Measurements from ENCODE around the gene U2AF2. TPM values are rescaled to one million over a fixed set of nuclear protein-coding genes. Genes with fewer than 3 reads are reported as not detected.
A peak's percentile ranks its signal among the peaks of the same experiment; 100 is the strongest.

U2AF2 gene
- total RNA-seq, 2 donors from 2014 or later, result 254 to 333 TPM

DNA sequence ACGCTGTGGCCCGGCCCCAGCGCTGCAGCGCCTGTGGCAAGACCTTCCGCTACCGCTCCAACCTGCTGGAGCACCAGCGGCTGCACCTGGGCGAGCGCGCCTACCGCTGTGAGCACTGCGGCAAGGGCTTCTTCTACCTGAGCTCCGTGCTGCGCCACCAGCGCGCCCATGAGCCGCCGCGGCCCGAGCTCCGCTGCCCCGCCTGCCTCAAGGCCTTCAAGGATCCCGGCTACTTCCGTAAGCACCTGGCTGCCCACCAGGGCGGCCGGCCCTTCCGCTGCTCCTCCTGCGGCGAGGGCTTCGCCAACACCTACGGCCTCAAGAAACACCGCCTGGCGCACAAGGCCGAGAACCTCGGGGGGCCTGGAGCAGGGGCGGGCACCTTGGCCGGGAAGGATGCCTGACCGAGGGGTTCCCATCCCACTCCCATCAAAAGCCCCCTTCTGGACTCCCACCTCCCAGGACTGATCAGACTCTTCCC, 38.4 kb upstream of the U2AF2 start:
- Mint-ChIP-seq H3K4me1 (peaks cover 7% of the 10 kb centered on the region), H3K36me3 (ENCODE audit: low read depth) (peaks cover 26% of the 10 kb centered on the region), H3K4me3 (no peak overlapping the region), H3K27ac (no peak overlapping the region), H3K9me3 (no peaks in the 10 kb centered on the region), H3K27me3 (no peaks in the 10 kb centered on the region)
- no peak for ATAC-seq (replicated peaks)

DNA sequence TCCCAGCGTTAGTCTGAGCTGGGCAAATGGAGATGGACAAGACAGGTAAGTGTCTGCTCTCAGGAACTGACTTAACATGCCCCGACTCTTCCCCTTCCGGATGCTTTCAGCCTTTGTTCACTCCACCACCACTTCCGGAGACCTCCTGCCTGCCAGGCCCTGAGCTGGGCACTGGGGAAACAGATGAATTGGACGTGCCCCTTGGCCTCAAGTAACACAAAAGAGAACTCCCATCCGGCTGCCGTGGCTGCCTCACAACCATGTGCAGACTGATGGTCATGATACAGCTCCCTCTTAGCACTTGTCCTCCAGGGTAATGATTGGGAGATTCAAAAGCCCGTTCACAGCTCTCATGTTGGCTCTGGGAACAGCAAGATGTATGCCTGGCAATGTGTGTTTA, 37.4 kb upstream of the U2AF2 start:
- peaks cover 24% of the 10 kb centered on the region for H3K36me3 Mint-ChIP-seq (ENCODE audit: low read depth)
- ATAC-seq (replicated peaks), result no peak
- no peaks in the 10 kb centered on the region for H3K4me1 Mint-ChIP-seq
- H3K4me3 Mint-ChIP-seq, result no peak overlapping the region
- H3K9me3 Mint-ChIP-seq, result no peaks in the 10 kb centered on the region
- no peak overlapping the region for H3K27ac Mint-ChIP-seq
- no peaks in the 10 kb centered on the region for H3K27me3 Mint-ChIP-seq

DNA sequence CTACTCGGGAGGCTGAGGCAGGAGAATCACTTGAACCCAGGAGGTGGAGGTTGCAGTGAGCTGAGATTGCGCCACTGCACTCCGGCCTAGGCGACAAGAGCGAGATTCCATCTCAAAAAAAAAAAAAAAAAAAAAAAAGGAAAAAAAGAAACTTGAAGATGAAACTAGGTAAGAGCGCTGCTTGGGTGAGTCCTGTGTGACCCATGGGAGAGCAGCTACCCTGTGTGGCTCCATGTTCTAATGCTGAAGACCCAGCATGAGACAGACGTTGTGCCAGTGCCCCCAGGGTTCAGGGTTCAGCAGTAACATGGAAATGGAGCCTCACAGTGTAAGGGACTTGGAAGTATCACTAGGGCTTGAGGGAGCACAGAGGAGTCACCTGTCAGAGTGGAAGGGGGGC, 36.4 kb upstream of the U2AF2 start:
- Mint-ChIP-seq H3K27me3 (no peaks in the 10 kb centered on the region), H3K4me1 (peaks cover 3% of the 10 kb centered on the region), H3K36me3 (ENCODE audit: low read depth) (peaks cover 15% of the 10 kb centered on the region), H3K4me3 (no peak overlapping the region), H3K9me3 (no peaks in the 10 kb centered on the region), H3K27ac (no peak overlapping the region)
- no peak for ATAC-seq (replicated peaks)

DNA sequence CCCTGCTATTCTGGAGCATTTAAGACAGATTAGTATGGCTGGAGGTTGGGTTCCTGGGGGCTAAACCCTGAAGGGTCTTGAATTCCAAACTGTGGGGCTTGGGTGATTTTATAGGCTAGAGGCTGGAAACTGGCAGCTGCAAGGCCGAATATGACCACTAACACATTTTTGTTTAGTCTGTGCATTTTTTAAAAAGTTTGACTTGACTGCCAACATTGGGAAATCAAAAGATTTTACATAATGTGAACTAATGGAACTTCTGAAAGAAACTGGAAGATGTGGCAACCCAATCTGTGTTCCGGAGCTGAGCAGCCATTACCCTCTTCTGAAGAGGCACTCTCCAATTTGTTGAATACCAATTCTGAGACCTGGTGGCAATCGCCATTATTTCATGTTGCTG, 35.5 kb upstream of the U2AF2 start:
- Mint-ChIP-seq H3K4me3 (no peak overlapping the region), H3K9me3 (no peaks in the 10 kb centered on the region), H3K27me3 (no peaks in the 10 kb centered on the region), H3K27ac (no peak overlapping the region), H3K4me1 (peaks cover 9% of the 10 kb centered on the region), H3K36me3 (ENCODE audit: low read depth) (peaks cover 15% of the 10 kb centered on the region)
- no peak for ATAC-seq (replicated peaks)

DNA sequence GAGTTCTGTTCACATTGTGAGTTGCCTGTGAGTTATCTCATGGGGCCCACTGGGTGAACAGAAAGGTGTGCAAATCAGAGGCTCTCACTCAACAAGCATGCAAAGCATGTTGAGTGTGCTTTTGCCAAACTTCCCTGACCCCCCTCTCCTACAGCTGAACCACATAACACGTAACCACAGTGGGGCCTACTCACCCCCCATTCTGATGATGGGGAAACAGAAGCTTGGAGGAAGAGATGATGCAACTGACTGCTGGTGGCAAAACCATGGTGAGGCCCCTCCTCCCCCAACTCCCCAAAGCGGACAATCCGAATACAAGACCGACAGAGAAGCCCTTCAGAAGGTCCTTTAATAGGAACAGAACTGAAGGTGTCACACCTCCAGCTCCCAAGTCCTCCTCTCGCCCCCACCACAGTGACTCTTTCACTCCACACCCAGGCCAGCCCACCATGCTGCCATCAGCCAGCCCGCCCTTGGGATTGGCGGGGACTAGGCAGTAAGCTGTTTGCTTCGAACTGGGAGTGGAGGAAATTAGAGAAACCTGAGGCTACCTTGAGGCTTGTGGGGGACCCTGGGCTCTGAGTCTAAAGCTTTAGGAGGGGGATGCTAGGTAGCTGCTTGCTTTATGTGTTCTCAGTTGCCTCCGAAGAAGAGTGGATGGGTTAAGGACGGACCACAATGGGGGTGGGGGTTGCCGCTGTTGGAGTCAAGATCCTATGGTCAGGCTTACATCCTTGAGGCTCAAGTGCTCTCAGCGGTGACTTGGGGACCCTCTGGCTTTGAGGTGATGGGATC, 34.2 kb upstream of the U2AF2 start:
- ATAC-seq (replicated peaks), result no peak
- no peaks in the 10 kb centered on the region for H3K9me3 Mint-ChIP-seq
- H3K36me3 Mint-ChIP-seq (ENCODE audit: low read depth), result peaks cover 22% of the 10 kb centered on the region
- H3K4me3 Mint-ChIP-seq, result no peak overlapping the region
- H3K27ac Mint-ChIP-seq, result peak overlapping the region; percentile 17
- peaks cover 15% of the 10 kb centered on the region for H3K4me1 Mint-ChIP-seq
- no peaks in the 10 kb centered on the region for H3K27me3 Mint-ChIP-seq

DNA sequence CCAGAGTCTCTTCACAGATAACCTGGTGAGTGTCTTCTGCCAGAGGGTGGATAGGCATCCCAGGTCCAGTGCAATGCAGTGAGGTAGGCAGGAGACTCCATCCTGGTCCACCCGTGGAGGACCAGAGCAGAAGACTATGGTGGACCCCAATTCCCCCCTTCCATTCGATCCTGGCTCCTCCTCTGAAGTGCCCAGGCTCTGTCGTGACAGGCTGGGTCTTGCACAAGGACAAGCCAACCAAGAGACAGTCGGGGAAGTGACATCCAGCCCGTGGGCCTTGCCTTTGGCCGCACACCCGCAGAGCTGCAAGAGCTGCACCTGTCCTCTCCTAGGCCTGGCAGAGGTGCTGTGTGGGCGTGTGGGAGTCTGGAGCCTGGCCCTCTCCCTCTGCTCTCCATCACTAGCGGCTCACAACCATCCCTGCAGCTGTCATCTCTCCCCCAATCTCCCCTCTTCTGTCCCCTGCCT, 33.6 kb upstream of the U2AF2 start:
- Mint-ChIP-seq H3K9me3 (no peaks in the 10 kb centered on the region), H3K27me3 (no peaks in the 10 kb centered on the region), H3K4me1 (peaks cover 16% of the 10 kb centered on the region), H3K4me3 (no peak overlapping the region), H3K27ac (peak overlapping the region; percentile 17), H3K36me3 (ENCODE audit: low read depth) (peaks cover 22% of the 10 kb centered on the region)
- ATAC-seq (replicated peaks), result no peak

DNA sequence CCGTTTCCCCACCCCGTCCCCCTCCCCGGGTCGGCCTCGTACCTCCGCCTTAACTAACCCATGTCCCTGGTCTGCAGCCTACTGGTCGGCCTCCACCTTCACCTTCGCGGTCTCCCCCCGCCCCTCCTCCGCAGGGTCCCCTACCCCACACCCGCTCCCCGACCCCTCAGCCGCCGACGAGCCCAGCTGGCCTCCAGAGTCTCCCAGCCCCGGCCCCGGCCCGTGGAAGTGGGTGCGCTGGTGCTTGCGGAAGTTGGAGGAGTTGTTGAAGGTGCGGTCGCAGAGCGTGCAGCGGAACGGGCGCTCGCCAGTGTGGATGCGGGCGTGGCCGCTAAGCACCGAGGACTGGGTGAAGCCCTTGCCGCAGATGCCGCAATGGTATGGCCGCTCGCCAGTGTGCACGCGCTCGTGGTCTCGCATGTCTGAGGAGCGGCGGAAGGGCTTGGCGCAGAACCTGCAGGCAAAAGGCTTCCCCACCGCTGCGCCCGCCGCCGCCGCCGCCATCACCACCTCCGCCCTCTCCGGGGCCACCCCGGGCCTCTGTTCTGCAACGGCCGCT, 33.1 kb upstream of the U2AF2 start:
- H3K27me3 Mint-ChIP-seq, result no peaks in the 10 kb centered on the region
- peaks cover 19% of the 10 kb centered on the region for H3K36me3 Mint-ChIP-seq (ENCODE audit: low read depth)
- no peaks in the 10 kb centered on the region for H3K9me3 Mint-ChIP-seq
- ATAC-seq (replicated peaks), result no peak
- no peak overlapping the region for H3K4me3 Mint-ChIP-seq
- no peak overlapping the region for H3K27ac Mint-ChIP-seq
- peaks cover 22% of the 10 kb centered on the region for H3K4me1 Mint-ChIP-seq

DNA sequence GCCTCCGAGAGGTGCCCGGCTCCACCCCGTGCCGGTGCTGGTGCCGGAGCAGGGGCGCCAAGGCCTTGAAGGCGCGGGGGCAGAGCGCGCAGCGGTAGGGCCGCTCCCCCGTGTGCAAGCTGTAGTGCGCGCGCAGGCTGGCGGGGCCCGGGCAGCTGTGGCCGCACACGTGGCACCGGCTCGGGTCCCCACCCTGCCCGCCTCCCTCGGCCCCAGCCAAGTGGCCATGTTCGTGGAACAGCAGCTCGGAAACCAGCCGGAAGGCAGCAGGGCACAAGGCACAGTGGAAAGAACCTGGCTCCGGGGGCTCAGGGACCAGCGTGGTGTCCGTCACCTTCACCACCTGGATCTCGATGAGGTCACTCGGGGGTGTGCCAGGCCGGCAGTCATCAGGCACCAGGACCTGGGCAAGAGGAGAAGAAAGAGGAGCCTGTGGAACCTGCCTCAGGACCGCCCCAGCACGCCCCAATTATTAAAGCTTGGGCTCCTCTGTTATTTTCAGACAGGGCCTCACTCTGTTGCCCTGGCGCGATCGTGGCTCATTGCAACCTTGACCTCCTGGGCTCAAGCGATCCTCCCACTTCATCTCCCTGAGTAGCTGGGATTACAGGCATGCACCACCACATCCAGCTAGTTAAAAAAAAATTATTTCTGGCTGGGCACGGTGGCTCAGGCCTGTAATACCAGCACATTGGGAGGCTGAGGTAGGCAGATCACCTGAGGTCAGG, 32.4 kb upstream of the U2AF2 start:
- peaks cover 12% of the 10 kb centered on the region for H3K36me3 Mint-ChIP-seq (ENCODE audit: low read depth)
- H3K4me1 Mint-ChIP-seq, result peaks cover 25% of the 10 kb centered on the region
- H3K27me3 Mint-ChIP-seq, result no peaks in the 10 kb centered on the region
- H3K9me3 Mint-ChIP-seq, result no peaks in the 10 kb centered on the region
- no peak overlapping the region for H3K4me3 Mint-ChIP-seq
- H3K27ac Mint-ChIP-seq, result no peak overlapping the region
- no peak for ATAC-seq (replicated peaks)

DNA sequence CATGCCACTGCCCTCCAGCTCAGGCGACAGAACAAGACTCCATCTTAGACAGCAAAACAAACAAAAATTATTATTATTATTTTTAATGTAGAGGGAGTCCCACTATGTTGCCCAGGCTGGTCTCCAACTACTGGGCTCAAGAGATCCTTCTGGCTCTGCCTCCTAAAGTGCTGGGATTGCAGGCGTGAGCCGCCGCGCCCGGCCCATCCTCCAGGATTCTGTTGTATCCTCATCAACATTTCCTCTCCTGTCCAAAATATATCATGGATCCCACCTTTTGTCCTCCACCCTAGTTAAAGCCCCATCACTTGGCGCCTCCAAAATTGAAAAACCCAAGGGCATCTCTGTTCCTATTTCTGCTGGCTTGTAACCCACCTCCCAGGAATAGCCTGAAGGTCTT, 31.7 kb upstream of the U2AF2 start:
- peaks cover 7% of the 10 kb centered on the region for H3K36me3 Mint-ChIP-seq (ENCODE audit: low read depth)
- no peak overlapping the region for H3K27ac Mint-ChIP-seq
- ATAC-seq (replicated peaks), result no peak
- H3K4me3 Mint-ChIP-seq, result no peak overlapping the region
- H3K4me1 Mint-ChIP-seq, result peaks cover 25% of the 10 kb centered on the region
- H3K9me3 Mint-ChIP-seq, result no peaks in the 10 kb centered on the region
- no peaks in the 10 kb centered on the region for H3K27me3 Mint-ChIP-seq

DNA sequence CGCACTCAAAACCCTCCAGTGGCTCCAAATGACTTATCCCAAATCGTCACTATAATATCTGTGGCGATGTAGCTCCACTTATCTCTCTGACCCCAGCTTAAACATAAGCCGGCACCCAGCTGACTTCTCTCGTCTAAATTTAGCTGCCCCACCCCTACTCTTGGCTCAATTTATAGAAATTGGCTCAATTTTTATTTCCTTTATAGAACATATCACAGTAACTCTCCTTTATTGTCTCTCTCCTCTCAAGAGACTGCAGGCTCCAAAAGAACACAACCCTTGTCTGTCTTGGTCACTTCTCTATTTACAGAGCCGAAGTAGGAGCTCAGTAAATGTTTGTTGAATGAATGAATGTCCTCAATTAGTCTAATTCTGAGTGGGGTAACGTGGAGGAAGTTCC, 31.3 kb upstream of the U2AF2 start:
- Mint-ChIP-seq H3K4me1 (peaks cover 25% of the 10 kb centered on the region), H3K27me3 (no peaks in the 10 kb centered on the region), H3K27ac (peak overlapping the region; percentile 90), H3K36me3 (ENCODE audit: low read depth) (peaks cover 7% of the 10 kb centered on the region), H3K4me3 (peak overlapping the region; percentile 77), H3K9me3 (no peaks in the 10 kb centered on the region)
- no peak for ATAC-seq (replicated peaks)

DNA sequence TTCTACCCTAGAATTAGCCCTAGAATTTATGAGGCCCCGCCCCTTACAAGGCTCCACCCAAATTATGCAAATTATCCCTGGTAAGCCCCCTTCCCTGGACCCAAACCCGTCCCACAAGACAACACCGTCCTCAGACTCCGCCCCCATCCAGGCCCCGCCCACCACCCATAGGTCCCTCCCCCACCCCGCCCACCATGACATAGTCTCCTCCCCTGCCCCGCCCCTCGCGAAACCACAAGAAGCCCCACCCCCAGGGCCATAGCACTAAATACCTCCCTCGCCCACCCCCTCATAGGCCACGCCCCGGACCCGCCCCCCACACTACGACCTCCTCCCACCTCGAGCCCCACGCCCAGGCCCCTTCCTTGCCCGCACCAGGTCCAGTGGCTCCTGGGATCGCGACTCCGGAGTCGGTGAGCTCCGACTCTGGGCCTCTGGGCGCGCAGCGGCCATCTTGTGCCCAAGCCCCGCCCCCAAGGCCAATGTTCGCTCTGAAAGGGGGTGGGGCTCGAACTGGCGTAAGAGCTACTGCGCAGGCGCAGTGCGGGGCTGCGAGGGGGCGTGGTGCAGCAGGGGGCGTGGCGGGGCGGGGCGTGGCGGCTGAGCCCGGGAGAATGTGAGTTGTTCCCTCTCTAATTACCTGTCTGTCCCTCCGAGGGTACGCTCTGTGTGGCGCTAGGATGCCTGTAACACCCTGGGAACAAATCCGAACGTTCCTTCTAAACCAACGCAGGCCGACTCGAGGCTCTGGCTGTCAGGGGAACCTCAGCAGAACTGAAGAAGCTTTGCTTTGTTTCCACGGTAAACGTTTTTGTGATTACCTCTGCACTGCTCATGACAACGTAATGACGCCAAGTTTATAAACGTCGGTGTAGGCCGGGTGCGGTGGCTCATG, 30.5 kb upstream of the U2AF2 start, which contains the start of gene ZNF784:
Gene ZNF784 (minus strand): TSS at position 458 of the 895 bp plus-strand sequence. CDS start 5 bp downstream, at position 453.
- H3K4me1 Mint-ChIP-seq, result peaks cover 25% of the 10 kb centered on the region
- H3K27ac Mint-ChIP-seq, result peak within 1 kb of the TSS; percentile 90
- H3K4me3 Mint-ChIP-seq, result peak within 1 kb of the TSS; percentile 77
- H3K36me3 Mint-ChIP-seq (ENCODE audit: low read depth), result peaks cover 7% of the 10 kb centered on the region
- H3K27me3 Mint-ChIP-seq, result no peaks in the 10 kb centered on the region
- H3K9me3 Mint-ChIP-seq, result no peaks in the 10 kb centered on the region
- peak; percentile 69 for ATAC-seq (replicated peaks)

DNA sequence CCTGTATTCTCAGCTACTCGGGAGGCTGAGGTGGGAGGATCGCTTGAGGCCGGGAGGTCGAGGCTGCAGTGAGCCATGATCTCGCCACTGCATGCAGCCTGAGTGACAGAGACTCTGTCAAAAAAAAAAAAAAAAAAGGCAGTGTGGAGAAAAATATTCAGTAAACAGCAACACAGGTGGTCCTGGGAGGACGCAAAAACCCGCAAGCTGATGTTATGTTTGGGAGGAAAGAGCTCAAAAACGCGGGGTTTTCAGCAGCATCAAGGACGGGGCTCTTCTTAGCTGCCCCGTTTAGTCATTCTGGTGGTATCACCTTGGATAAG, 29.9 kb upstream of the U2AF2 start:
- peak overlapping the region; percentile 77 for H3K4me3 Mint-ChIP-seq
- H3K27me3 Mint-ChIP-seq, result no peaks in the 10 kb centered on the region
- peaks cover 7% of the 10 kb centered on the region for H3K36me3 Mint-ChIP-seq (ENCODE audit: low read depth)
- H3K27ac Mint-ChIP-seq, result peak overlapping the region; percentile 90
- H3K4me1 Mint-ChIP-seq, result peaks cover 25% of the 10 kb centered on the region
- no peaks in the 10 kb centered on the region for H3K9me3 Mint-ChIP-seq
- ATAC-seq (replicated peaks), result no peak

DNA sequence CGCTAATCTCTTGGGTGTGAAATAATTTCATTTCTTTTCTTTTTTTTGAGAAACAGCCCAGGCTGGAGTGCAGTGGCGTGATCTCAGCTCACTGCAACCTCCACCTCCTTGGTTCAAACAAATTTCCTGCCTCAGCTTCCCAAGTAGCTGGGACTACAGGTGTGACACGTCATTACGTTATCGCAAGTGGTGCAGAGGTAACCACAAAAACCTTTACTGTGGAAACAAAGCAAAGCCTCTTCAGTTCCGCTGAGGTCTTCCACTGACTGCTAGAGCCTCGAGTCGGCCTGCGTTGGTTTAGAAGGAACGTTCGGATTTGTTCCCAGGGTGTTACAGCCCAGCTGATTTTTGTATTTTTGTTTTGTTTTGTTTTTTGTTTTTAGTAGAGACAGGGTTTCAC, 28.5 kb upstream of the U2AF2 start:
- Mint-ChIP-seq H3K27ac (peak overlapping the region; percentile 29), H3K36me3 (ENCODE audit: low read depth) (peaks cover 7% of the 10 kb centered on the region), H3K4me1 (peaks cover 25% of the 10 kb centered on the region), H3K9me3 (no peaks in the 10 kb centered on the region), H3K4me3 (peak overlapping the region; percentile 59), H3K27me3 (no peaks in the 10 kb centered on the region)
- peak; percentile 82 for ATAC-seq (replicated peaks)

DNA sequence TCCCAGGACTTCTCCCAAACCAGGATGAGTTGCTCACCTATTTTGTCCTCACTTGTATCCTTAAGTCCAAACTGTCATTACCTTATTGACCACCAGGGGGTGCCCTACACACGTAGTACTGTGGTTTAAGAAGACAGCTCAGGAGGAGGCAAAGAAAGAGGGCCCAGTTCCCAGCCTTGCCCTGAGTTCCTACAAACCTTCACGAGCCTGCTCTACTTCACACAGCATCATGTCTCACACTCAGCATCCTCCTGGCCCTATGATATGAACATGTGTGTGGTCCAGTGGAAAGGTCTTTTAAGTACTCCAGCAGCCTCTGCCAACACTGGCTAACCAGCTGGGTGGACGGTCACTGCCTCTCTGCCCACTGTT, 22.4 kb upstream of the U2AF2 start:
- H3K9me3 Mint-ChIP-seq, result no peaks in the 10 kb centered on the region
- ATAC-seq (replicated peaks), result peak; percentile 54
- H3K27me3 Mint-ChIP-seq, result no peaks in the 10 kb centered on the region
- peaks cover 23% of the 10 kb centered on the region for H3K36me3 Mint-ChIP-seq (ENCODE audit: low read depth)
- H3K4me3 Mint-ChIP-seq, result peak overlapping the region; percentile 36
- H3K4me1 Mint-ChIP-seq, result peaks cover 38% of the 10 kb centered on the region
- peak overlapping the region; percentile 15 for H3K27ac Mint-ChIP-seq
